Measurements from ENCODE around the gene ZCCHC14.

ZCCHC14 gene

GRCh38 chr16:87474017-87474416 is 18.8 kb downstream of the ZCCHC14 start:
- no peak for DNase-seq

GRCh38 chr16:87472935-87473334 is 19.9 kb downstream of the ZCCHC14 start:
- DNase-seq = no peak

DNA sequence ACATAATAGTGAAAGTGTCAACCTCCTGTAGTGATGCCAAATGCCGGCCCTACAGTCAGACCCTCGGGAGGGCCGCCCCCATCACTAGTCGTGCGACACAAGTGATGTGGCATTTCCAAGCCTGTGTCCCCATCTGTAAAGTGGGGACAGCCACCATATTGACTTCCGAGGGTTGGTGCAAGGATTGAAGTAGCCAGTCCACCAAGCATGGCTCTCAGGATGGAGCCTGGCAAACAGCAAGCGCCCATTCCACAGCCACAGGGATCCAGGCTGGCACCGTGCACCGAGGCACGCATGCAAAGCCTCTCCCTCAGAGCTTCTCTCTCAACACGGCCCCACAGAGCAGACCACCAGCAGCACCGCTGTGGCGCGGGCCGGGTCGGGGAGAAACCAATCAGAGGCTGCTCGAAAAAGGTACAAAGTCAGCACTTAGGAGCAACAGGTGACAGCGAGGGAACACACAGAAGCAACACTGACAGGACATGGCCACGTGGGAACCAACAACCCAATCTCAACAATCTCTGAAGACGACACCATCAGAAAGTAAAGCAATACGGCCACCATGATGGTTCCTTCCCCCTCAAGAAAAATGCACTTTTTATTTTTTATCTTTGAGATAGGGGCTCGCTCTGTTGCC is 20.6 kb downstream of the ZCCHC14 start:
- no peak for DNase-seq

DNA sequence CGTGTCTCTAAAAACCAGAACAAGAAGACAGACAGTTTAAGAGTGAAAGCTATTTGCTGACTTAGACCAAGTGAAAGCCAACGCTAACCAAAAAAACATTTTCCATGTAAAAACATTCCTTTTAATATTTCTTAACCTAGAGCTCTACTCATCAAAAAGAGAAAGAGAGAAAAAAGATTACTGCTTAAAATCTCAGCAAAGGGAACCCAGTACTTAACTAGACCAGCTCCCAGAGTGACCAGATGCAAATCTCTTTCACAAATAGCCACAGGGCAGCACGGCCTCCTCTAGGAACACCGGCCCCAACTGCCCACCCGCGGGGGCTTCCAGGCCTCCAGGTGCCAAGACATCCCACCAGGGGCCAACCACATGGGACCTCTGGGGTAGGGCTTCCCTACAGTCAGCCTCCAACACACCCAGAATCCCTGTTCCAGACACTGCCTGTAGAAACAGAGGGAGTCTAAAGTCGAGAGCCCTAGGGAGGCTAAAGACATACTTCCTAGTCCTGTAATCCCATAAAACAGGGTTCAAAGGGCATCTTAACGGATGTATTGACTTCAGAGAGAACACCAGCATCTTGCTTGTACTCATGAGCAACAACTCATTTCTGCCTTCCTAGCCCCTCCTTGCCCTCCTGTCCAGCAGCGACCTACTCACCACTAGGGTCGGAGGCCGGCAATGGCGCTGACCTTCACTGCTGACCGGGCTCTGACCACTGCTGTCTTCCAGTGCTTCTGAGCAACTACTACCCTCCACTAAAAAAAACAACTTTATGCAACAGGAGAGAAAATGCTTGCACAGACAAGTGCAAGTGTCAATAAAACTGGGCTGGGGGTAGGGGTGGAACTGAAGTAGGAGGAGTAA is 21.3 kb downstream of the ZCCHC14 start:
- no peak for DNase-seq

GRCh38 chr16:87470332-87470731 is 22.5 kb downstream of the ZCCHC14 start:
- DNase-seq = no peak

- no peak for DNase-seq
Observed at GRCh38 chr16:87469169-87469568, 23.7 kb downstream of the ZCCHC14 start.

GRCh38 chr16:87468550-87468949 is 24.3 kb downstream of the ZCCHC14 start:
- no peak for DNase-seq

DNA sequence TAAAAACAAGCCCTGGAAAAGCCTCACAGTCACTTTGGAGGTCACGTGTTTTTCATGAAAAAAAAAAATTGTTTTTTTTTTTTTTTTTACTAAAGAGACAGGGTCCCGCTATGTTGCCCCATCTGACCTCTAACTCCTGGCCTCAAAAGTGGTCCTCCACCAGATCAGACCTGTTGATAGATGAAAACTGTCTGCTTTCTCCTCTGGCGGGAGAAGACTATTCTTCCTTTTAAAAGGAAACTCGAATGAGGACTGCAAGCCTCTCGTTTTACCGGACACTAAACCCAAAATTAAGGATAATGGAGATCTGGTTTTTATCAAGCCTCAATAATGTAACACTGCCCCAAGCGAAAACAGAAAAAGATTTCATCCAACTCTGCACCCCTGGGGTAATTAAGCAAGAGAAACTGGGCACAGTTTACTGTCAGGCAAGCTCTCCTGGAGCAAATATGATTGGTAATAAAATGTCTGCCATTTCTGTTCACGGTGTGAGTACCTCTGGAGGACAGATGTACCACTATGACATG is 25.8 kb downstream of the ZCCHC14 start:
- no peak for DNase-seq

DNA sequence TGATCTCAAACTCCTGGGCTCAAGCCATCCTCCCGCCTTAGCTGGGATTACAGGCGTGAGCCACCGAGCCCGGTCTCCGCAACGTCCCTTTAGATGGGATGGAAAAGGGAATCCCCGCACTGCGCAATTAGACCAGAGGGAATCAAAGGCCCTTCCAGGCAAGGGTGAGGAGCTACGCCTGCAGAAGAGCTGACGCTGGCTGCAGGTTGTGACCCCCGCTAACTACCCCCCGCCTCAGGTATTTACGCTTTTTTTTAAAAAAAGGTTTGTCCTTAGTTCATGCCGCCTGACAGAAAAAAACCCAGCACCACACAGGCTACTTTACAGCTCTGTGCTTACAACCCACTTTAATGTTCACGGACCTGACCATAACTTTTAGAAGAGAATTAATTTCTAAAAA is 26.9 kb downstream of the ZCCHC14 start:
- no peak for DNase-seq

DNA sequence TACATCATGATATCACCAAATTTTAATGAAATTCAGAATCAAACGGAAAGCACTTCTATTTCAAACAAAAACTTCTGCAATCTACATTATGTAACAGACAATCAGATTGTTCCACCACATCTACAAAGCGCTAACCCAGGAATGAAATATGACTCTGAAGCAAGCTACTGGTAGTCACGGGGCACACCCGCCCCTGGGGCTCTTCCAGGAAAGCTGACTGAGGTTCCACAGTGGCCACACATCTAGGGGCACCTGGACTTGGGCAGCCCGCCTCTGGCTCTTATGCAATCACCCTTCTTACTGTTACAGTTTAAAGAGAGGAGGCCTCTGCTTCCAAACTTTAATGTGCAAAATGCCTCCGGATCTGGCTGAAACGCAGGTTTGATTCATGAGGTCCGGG is 27.5 kb downstream of the ZCCHC14 start:
- no peak for DNase-seq

DNA sequence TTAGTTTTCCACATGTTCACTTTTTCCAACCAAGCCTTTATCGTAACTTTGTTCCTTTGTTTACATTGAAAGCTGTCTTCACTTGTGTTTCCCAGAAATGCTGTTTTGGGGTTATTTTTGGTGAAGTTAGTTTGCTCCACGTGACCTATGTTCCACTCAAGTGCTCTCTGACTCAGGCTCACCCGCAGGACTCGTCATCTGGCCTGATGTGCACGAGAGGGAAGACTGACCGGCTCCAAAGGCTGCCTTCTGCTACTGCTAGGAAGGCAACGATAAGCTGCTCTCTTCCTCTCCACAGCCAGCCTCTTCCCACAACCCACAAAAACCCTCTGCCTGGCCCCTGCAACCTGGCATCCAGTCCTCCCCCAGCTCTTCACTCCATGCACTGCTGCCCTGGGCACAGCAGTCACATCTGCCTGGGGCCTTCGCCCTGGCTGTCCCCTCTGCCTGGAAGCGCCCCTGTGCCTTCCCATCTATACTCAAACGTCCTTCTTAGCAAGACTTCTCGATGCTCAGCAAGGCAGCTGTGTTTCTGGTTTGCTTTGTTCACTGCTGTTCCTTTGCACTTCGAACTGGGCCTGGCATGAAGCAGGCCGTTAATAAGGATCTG is 28.0 kb downstream of the ZCCHC14 start:
- no peak for DNase-seq

GRCh38 chr16:87463722-87464690 is 28.8 kb downstream of the ZCCHC14 start:
- no peak for DNase-seq

DNA sequence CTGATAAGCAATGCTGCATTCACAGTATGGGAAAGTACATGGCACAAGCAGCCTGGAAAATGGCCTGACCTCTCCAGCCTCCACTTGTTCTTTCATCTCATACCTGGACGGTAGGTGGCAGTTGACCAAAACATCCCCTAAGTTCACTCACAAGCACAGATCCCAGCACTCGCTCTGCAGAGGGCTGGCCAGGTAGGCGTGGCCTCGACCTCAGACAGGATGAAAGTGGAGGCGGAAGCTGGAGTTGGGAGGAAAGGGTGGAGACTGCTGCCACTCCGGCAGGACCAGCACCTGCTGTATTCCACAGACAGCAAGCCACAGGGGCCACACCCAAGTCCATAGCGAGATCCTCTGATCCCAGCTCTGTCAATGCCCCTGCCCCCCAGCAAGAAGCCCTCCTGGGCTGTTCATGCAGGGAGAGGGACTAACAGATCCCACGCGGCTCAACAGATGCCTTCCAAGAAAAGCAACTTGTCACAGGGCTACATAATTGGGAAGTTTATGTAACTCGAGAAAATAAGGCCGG is 31.3 kb downstream of the ZCCHC14 start:
- no peak for DNase-seq

DNA sequence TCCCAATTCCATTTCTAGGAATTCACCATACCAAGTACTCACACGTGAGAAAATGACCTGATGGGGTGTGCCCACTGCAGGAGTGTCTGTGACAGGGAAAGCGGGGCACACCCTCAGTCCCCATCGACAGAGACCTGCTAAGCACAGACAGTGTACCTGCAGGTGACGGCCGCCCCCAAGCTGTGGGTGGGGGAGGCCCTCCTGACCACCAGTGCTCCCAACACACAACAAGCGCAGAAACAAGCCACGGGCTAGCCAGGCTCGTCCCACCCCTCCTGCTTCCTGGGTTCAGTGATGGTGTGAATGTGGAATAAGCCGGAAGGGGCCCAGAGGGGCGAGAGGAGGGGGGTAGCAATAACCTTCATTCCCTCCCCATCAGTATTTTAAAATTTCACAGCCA is 31.9 kb downstream of the ZCCHC14 start:
- no peak for DNase-seq

GRCh38 chr16:87459833-87460232 is 33.0 kb downstream of the ZCCHC14 start:
- DNase-seq = no peak

DNA sequence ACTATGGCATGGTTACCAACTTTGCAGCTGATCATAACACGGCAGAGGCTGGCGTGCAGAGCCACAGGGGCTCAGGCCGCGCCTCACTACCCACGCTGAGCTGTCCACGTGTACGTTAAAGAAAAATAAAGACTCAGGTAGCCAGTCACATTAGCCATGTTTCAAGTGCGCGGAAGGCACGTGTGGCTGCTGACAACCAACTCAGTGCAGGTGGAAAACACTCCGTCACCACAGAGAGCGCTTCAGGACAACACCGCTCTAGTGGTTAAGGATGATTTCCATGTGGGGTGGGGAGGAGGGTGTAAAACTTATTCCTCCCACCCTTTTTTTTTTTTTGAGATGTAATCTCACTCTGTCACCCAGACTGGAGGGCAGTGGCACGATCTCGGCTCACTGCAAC is 33.8 kb downstream of the ZCCHC14 start:
- DNase-seq = no peak

- DNase-seq = no peak
Observed at GRCh38 chr16:87458424-87458915, 34.4 kb downstream of the ZCCHC14 start.

- DNase-seq = no peak
Observed at GRCh38 chr16:87457709-87458423, 35.0 kb downstream of the ZCCHC14 start.

DNA sequence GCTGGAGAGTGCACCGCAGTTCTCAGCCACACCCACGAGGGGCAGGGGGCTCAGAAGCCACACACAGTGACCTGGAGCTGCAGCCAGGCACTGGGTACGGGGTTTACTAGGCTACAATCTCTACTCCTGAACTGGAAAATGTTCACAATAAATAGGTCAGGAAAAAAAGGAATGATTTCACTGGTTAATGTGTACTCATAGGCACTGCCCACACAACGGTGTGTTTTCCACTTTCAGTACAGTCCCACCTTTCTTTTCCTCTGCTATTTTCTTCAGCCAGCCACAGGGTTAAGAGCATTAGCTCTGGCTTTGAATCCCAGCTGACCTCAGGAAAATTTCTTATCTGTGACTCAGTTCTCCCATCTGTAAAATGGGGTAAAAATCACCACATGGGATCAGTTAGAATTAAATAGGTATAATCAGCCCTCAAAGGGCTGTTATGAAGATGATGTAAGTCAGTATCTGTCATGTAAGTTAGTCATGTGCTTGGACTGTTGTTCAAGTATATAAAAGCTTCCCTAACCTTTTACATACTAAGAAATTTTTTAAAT is 35.7 kb downstream of the ZCCHC14 start:
- no peak for DNase-seq

GRCh38 chr16:87454391-87454790 is 38.4 kb downstream of the ZCCHC14 start:
- no peak for DNase-seq

- no peak for DNase-seq
Observed at GRCh38 chr16:87453326-87453725, 39.5 kb downstream of the ZCCHC14 start.

Data from NCI-H524 treated with DMSO at 0.1 percent for 48 hours (cell line).